Parathyroid adenoma (tissue), 2 donors: ENCODE results near the gene EIF2AK2.

Experiments
- H2AFZ ChIP-seq: fragments of 300-600 bp; sonication (generic); one replicate; pipeline ENCODE4 v1.7.0; 2017; ENCODE audit warnings: antibody characterized with exemption, mild to moderate bottlenecking
- H3K27ac ChIP-seq: fragments of 300-600 bp; sonication (generic); one replicate; pipeline ENCODE4 v1.7.0; 2017
- H3K27me3 ChIP-seq: fragments of 300-600 bp; sonication (generic); one replicate; pipeline ENCODE4 v1.7.0; 2017; ENCODE audit warnings: low read length; ENCODE audit not compliant: control insufficient read depth, insufficient read depth
- H3K36me3 ChIP-seq: fragments of 300-600 bp; sonication (generic); one replicate; pipeline ENCODE4 v1.7.0; 2017; ENCODE audit warnings: low read length; ENCODE audit not compliant: control insufficient read depth, insufficient read depth
- H3K4me1 ChIP-seq: fragments of 300-600 bp; sonication (generic); one replicate; pipeline ENCODE4 v1.7.0; 2017; ENCODE audit warnings: control low read depth
- H3K4me2 ChIP-seq: fragments of 300-600 bp; sonication (generic); one replicate; pipeline ENCODE4 v1.7.0; 2017; ENCODE audit warnings: low read length
- H3K4me3 ChIP-seq: fragments of 300-600 bp; sonication (generic); one replicate; pipeline ENCODE4 v1.7.0; 2017; ENCODE audit warnings: low read depth, low read length
- H3K79me2 ChIP-seq: fragments of 300-600 bp; sonication (generic); one replicate; pipeline ENCODE4 v1.7.0; 2017; ENCODE audit warnings: control low read depth
- H3K9ac ChIP-seq: fragments of 300-600 bp; sonication (generic); one replicate; pipeline ENCODE4 v1.7.0; 2017; ENCODE audit warnings: mild to moderate bottlenecking
- H3K9me3 ChIP-seq: fragments of 300-600 bp; sonication (generic); one replicate; pipeline ENCODE4 v1.7.0; 2017; ENCODE audit warnings: low read length; ENCODE audit not compliant: control insufficient read depth
- TF ChIP-seq, protein P1 (sequence below): fragments of 300-600 bp; sonication (generic); IDR thresholded peaks from one replicate; pipeline ENCODE4 v1.7.0; 2017; ENCODE audit warnings: antibody characterized with exemption, mild to moderate bottlenecking
- donor health status: primary hyperparathyroidism.

Gene EIF2AK2

GRCh38 chr2:37125416-37125815 is 31.4 kb downstream of the EIF2AK2 start:
- TF ChIP-seq, protein P1, sequence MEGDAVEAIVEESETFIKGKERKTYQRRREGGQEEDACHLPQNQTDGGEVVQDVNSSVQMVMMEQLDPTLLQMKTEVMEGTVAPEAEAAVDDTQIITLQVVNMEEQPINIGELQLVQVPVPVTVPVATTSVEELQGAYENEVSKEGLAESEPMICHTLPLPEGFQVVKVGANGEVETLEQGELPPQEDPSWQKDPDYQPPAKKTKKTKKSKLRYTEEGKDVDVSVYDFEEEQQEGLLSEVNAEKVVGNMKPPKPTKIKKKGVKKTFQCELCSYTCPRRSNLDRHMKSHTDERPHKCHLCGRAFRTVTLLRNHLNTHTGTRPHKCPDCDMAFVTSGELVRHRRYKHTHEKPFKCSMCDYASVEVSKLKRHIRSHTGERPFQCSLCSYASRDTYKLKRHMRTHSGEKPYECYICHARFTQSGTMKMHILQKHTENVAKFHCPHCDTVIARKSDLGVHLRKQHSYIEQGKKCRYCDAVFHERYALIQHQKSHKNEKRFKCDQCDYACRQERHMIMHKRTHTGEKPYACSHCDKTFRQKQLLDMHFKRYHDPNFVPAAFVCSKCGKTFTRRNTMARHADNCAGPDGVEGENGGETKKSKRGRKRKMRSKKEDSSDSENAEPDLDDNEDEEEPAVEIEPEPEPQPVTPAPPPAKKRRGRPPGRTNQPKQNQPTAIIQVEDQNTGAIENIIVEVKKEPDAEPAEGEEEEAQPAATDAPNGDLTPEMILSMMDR = no peak
- H3K27me3 ChIP-seq = no peaks in the 10 kb centered on the region

DNA sequence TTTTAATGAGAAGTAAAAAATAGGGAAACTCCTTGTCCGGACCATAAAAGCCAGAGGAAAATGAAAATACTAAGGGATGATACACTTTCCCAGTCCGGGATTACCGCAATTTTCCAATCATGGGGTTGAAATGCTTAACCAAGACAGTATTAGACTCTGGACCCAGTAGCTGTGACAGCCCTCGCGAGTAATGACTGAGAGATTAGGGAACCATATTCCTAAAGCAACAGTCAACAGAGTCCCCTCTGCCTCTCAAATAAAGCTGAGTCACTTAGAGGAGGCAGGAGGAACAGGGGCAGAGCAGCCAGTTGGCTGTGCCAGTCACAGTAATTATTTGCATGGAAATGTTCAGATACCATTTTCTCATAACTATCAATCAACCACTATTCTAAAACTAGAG is 37.6 kb downstream of the EIF2AK2 start:
- H3K9me3 ChIP-seq = no peaks in the 10 kb centered on the region
- no peak overlapping the region for H3K4me2 ChIP-seq
- H3K27ac ChIP-seq = no peak overlapping the region
- no peak overlapping the region for H3K4me3 ChIP-seq
- no peaks in the 10 kb centered on the region for H3K27me3 ChIP-seq
- H3K79me2 ChIP-seq = no peaks in the 10 kb centered on the region
- H3K4me1 ChIP-seq = no peaks in the 10 kb centered on the region
- no peak overlapping the region for H2AFZ ChIP-seq
- no peaks in the 10 kb centered on the region for H3K36me3 ChIP-seq
- TF ChIP-seq, protein P1 = no peak
- H3K9ac ChIP-seq = no peak overlapping the region

More at GRCh38 chr2:37125416-37125815, 31.4 kb downstream of the EIF2AK2 start:
- H3K79me2 ChIP-seq = no peaks in the 10 kb centered on the region
- H3K4me3 ChIP-seq = no peak overlapping the region
- H3K4me2 ChIP-seq = no peak overlapping the region
- H3K36me3 ChIP-seq = no peaks in the 10 kb centered on the region
- no peaks in the 10 kb centered on the region for H3K4me1 ChIP-seq
- H3K9ac ChIP-seq = no peak overlapping the region
- no peaks in the 10 kb centered on the region for H3K9me3 ChIP-seq
- H3K27ac ChIP-seq = no peak overlapping the region
- no peak overlapping the region for H2AFZ ChIP-seq

DNA sequence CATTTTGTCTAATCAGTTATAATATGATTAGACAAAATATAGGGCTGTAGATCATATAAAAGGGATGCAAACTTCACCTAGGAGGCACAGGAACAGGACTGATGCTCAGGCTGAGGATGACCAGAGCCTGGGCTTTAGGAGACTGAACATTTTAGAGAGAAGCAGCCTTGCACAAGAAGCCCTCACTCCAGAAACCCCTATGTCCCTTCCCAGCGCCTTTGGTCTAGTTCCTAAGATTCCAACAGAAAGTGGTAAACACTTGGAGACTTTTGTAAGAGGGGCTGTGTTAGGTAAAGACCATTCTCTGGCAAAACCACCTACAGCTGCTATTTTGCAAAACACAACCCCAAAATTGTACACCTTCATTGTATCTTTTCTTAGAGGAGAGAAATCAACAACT is 39.2 kb downstream of the EIF2AK2 start:
- Histone ChIP-seq H3K27ac (no peak overlapping the region), H3K4me2 (no peak overlapping the region), H3K4me3 (no peak overlapping the region), H2AFZ (no peak overlapping the region), H3K79me2 (no peaks in the 10 kb centered on the region), H3K4me1 (no peaks in the 10 kb centered on the region), H3K9me3 (no peaks in the 10 kb centered on the region), H3K27me3 (no peaks in the 10 kb centered on the region), H3K9ac (no peak overlapping the region), H3K36me3 (no peaks in the 10 kb centered on the region)
- TF ChIP-seq, protein P1 = no peak

DNA sequence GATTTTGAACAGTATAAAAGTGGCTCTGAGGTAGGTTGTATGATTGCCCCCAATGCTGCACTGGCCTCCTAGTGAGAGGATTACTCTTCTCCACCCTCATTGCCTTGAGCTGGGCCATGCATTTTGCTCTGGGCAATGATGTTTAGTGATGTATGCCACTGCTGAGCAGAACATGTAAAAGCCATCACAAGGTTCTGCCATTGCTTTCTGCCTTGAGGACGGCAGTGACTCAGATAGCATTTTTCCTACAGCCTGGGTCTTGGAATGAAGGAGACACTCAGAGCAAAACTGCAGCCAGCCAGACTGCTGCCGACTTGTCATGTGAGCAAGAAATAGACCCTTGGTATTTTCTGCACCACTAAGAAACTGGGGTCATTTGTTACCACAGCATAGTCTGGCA is 44.8 kb downstream of the EIF2AK2 start:
- H2AFZ ChIP-seq = no peak overlapping the region
- no peaks in the 10 kb centered on the region for H3K79me2 ChIP-seq
- no peak overlapping the region for H3K27ac ChIP-seq
- TF ChIP-seq, protein P1 = no peak
- no peaks in the 10 kb centered on the region for H3K27me3 ChIP-seq
- no peak overlapping the region for H3K4me2 ChIP-seq
- no peak overlapping the region for H3K4me3 ChIP-seq
- no peaks in the 10 kb centered on the region for H3K36me3 ChIP-seq
- H3K4me1 ChIP-seq = no peaks in the 10 kb centered on the region
- no peak overlapping the region for H3K9ac ChIP-seq
- H3K9me3 ChIP-seq = no peaks in the 10 kb centered on the region
